ENCODE measurements around the gene IGF2BP2. TPM values are rescaled to one million over a fixed set of nuclear protein-coding genes. Genes with fewer than 3 reads are reported as not detected.

The IGF2BP2 gene
- total RNA-seq, 4 donors from 2014 or later: 29.3 to 49.8 (median 41.8) TPM

GRCh38 chr3:185830018-185830797, 5.4 kb upstream of the IGF2BP2 start:
- peaks cover 0 to 14% (median 0%) of the 10 kb centered on the region in 4 donors for H3K9me3 ChIP-seq
- H3K4me3 ChIP-seq: no peak overlapping the region
- no peak for TF ChIP-seq POLR2A (IDR thresholded peaks at IDR 0.05)
- no peak for TF ChIP-seq CTCF (IDR thresholded peaks at IDR 0.05)
- no peak for TF ChIP-seq EP300 (IDR thresholded peaks at IDR 0.05)
- WGBS, 2 donors: 89 to 92% methylated on average over 5 of the region's 5 CpGs
- H3K27me3 ChIP-seq: peaks cover 0 to 17% of the 10 kb centered on the region in 2 donors
- no peak overlapping the region for H3K27ac ChIP-seq
- H3K4me1 ChIP-seq: peaks cover 0 to 10% (median 2%) of the 10 kb centered on the region in 4 donors
- no peaks in the 10 kb centered on the region for H3K36me3 ChIP-seq
- DNase-seq (ENCODE audit: low spot score in 2 of 2): no peak

- H3K27ac ChIP-seq: no peak overlapping the region
- WGBS, 2 donors: 98 to 100% methylated on average over 3 of the region's 3 CpGs
- H3K27me3 ChIP-seq: peaks cover 0 to 17% of the 10 kb centered on the region in 2 donors
Measured at GRCh38 chr3:185828755-185829154, 3.9 kb upstream of the IGF2BP2 start.

GRCh38 chr3:185827595-185828344, 2.9 kb upstream of the IGF2BP2 start:
- no peak overlapping the region for H3K27ac ChIP-seq
- no peaks in the 10 kb centered on the region for H3K36me3 ChIP-seq
- 90 to 92% methylated on average over 10 of the region's 10 CpGs for WGBS, 2 donors
- TF ChIP-seq POLR2A (IDR thresholded peaks at IDR 0.05): no peak
- no peak for TF ChIP-seq CTCF (IDR thresholded peaks at IDR 0.05)
- no peak for TF ChIP-seq EP300 (IDR thresholded peaks at IDR 0.05)
- H3K4me3 ChIP-seq: no peak overlapping the region
- peaks cover 0 to 15% (median 6%) of the 10 kb centered on the region in 4 donors for H3K4me1 ChIP-seq
- H3K9me3 ChIP-seq: peaks cover 0 to 14% (median 0%) of the 10 kb centered on the region in 4 donors
- no peak for DNase-seq (ENCODE audit: low spot score in 2 of 2)
- peaks cover 0 to 24% of the 10 kb centered on the region in 2 donors for H3K27me3 ChIP-seq

More at GRCh38 chr3:185828755-185829154, 3.9 kb upstream of the IGF2BP2 start:
- TF ChIP-seq POLR2A (IDR thresholded peaks at IDR 0.05): no peak
- TF ChIP-seq CTCF (IDR thresholded peaks at IDR 0.05): no peak
- no peaks in the 10 kb centered on the region for H3K36me3 ChIP-seq
- H3K4me3 ChIP-seq: no peak overlapping the region
- peaks cover 0 to 10% (median 2%) of the 10 kb centered on the region in 4 donors for H3K4me1 ChIP-seq
- no peak for DNase-seq (ENCODE audit: low spot score in 2 of 2)
- H3K9me3 ChIP-seq: peaks cover 0 to 14% (median 0%) of the 10 kb centered on the region in 4 donors

GRCh38 chr3:185825639-185826481, 1.0 kb upstream of the IGF2BP2 start:
- no peak for DNase-seq (ENCODE audit: low spot score in 2 of 2)
- peak overlapping the region; percentile 67 to 91 (median 77) for H3K4me3 ChIP-seq
- H3K9me3 ChIP-seq: peaks cover 0 to 4% (median 0%) of the 10 kb centered on the region in 4 donors
- WGBS, 2 donors: 5 to 6% methylated on average over 36 to 38 of the region's 90 CpGs
- peaks cover 0 to 34% (median 9%) of the 10 kb centered on the region in 4 donors for H3K4me1 ChIP-seq
- H3K27me3 ChIP-seq: peaks cover 0 to 24% of the 10 kb centered on the region in 2 donors
- H3K27ac ChIP-seq: peak overlapping the region; percentile 54 to 96 (median 84)
- no peaks in the 10 kb centered on the region for H3K36me3 ChIP-seq
- TF ChIP-seq EP300 (IDR thresholded peaks at IDR 0.05) (peak in 1 of 2 donors; percentile 33), CTCF (IDR thresholded peaks at IDR 0.05) (no peak)
